Trophoblast cell (in vitro differentiated cells and primary cell): Measurements from ENCODE around the gene SLC4A3.

ENCODE experiments used
- DNase-seq, 2 donors: peaks; one replicate each; pipeline ENCODE4 v3.0.0-alpha.2; 2016
- H2AFZ ChIP-seq: 2 replicates; pipeline ENCODE4 v1.6.1; 2013; ENCODE audit warnings: low read length, moderate library complexity, mild to moderate bottlenecking; ENCODE audit not compliant: insufficient read depth, poor library complexity
- H2AK5ac ChIP-seq: 2 replicates; pipeline ENCODE4 v1.6.1; 2013; ENCODE audit warnings: mild to moderate bottlenecking, low read length
- H2BK120ac ChIP-seq: 2 replicates; pipeline ENCODE4 v1.6.1; 2013; ENCODE audit warnings: low read length, mild to moderate bottlenecking, moderate library complexity; ENCODE audit not compliant: insufficient read depth, poor library complexity
- H2BK12ac ChIP-seq: 2 replicates; pipeline ENCODE4 v1.6.1; 2013; ENCODE audit warnings: mild to moderate bottlenecking, low read length, moderate library complexity
- H2BK5ac ChIP-seq: 2 replicates; pipeline ENCODE4 v1.6.1; 2013; ENCODE audit warnings: low read length, low read depth, moderate library complexity, mild to moderate bottlenecking; ENCODE audit not compliant: poor library complexity
- H3K14ac ChIP-seq: 2 replicates; pipeline ENCODE4 v1.6.1; 2013; ENCODE audit warnings: mild to moderate bottlenecking, low read length
- H3K18ac ChIP-seq: 2 replicates; pipeline ENCODE4 v1.6.1; 2013; ENCODE audit warnings: mild to moderate bottlenecking, low read length
- H3K23ac ChIP-seq: 2 replicates; pipeline ENCODE4 v1.6.1; 2013; ENCODE audit warnings: low read length
- H3K27ac ChIP-seq: 2 replicates; pipeline ENCODE4 v1.5.1; 2013; ENCODE audit warnings: low read depth, mild to moderate bottlenecking, inconsistent platforms, low read length, moderate library complexity
- H3K27me3 ChIP-seq: 2 replicates; pipeline ENCODE4 v1.6.1; 2013; ENCODE audit warnings: inconsistent platforms, mild to moderate bottlenecking, low read length, moderate library complexity; ENCODE audit not compliant: insufficient read depth
- H3K36me3 ChIP-seq, 2 experiments: 1 replicate in 1 of 2; 2 replicates in 1 of 2; pipeline ENCODE4 v1.6.1; 2013; ENCODE audit warnings: low read length in 2 of 2, mild to moderate bottlenecking in 2 of 2, moderate library complexity in 1 of 2; ENCODE audit not compliant: insufficient read depth in 2 of 2, control insufficient read depth in 1 of 2
- H3K4ac ChIP-seq: 2 replicates; pipeline ENCODE4 v1.6.1; 2013; ENCODE audit warnings: low read depth, mild to moderate bottlenecking, low read length, moderate library complexity
- H3K4me1 ChIP-seq, 2 experiments: 1 replicate in 1 of 2; 2 replicates in 1 of 2; pipeline ENCODE4 v1.6.1; 2013; ENCODE audit warnings: low read length in 2 of 2, mild to moderate bottlenecking in 2 of 2, moderate library complexity in 1 of 2; ENCODE audit not compliant: insufficient read depth in 2 of 2, control insufficient read depth in 1 of 2
- H3K4me2 ChIP-seq: 2 replicates; pipeline ENCODE4 v1.6.1; 2013; ENCODE audit warnings: inconsistent platforms, mild to moderate bottlenecking, low read length, moderate library complexity
- H3K4me3 ChIP-seq: 2 replicates; pipeline ENCODE4 v1.5.1; 2013; ENCODE audit warnings: mild to moderate bottlenecking, low read depth, low read length, inconsistent platforms
- H3K79me1 ChIP-seq: one replicate; pipeline ENCODE4 v1.6.1; 2013; ENCODE audit warnings: low read length
- H3K79me2 ChIP-seq: 2 replicates; pipeline ENCODE4 v1.6.1; 2013; ENCODE audit warnings: low read length, mild to moderate bottlenecking; ENCODE audit not compliant: control insufficient read depth, insufficient read depth, poor library complexity
- H3K9ac ChIP-seq: 2 replicates; pipeline ENCODE4 v1.6.1; 2013; ENCODE audit warnings: mild to moderate bottlenecking, low read length
- H3K9me3 ChIP-seq: 2 replicates; pipeline ENCODE4 v1.6.1; 2013; ENCODE audit warnings: low read depth, mild to moderate bottlenecking, control low read depth, inconsistent platforms, low read length; ENCODE audit not compliant: insufficient read depth
- H4K12ac ChIP-seq: 2 replicates; pipeline ENCODE4 v1.6.1; 2013; ENCODE audit warnings: low read depth, mild to moderate bottlenecking, low read length, moderate library complexity
- H4K8ac ChIP-seq: 2 replicates; pipeline ENCODE4 v1.6.1; 2013; ENCODE audit warnings: low read depth, mild to moderate bottlenecking, low read length, moderate library complexity
- H4K91ac ChIP-seq: one replicate; pipeline ENCODE4 v1.6.1; 2013; ENCODE audit warnings: low read depth, mild to moderate bottlenecking, low read length, moderate library complexity
- WGBS: extraction: QIAGEN DNeasy Blood & Tissue Kit; methylation state at CpG from one replicate; pipeline ENCODE4 v1.1.7; 2013; ENCODE audit warnings: missing lambda C conversion rate; ENCODE audit not compliant: insufficient read length, insufficient coverage; ENCODE audit errors: extremely low coverage; 5-methylcytosine and 5-hydroxymethylcytosine counted together

SLC4A3 gene

GRCh38 chr2:219676586-219676985, 49.2 kb downstream of the SLC4A3 start:
- no peak overlapping the region for H3K4me2 ChIP-seq
- no peak overlapping the region for H3K9ac ChIP-seq
- no peak overlapping the region for H2AK5ac ChIP-seq
- H3K36me3 ChIP-seq: no peaks in the 10 kb centered on the region
- H2BK12ac ChIP-seq: no peak overlapping the region
- H3K79me2 ChIP-seq: no peaks in the 10 kb centered on the region
- no peak for DNase-seq
- no peak overlapping the region for H3K14ac ChIP-seq
- H3K79me1 ChIP-seq: peaks cover 1% of the 10 kb centered on the region
- no peak overlapping the region for H2BK120ac ChIP-seq
- H2AFZ ChIP-seq: no peak overlapping the region
- no peak overlapping the region for H3K18ac ChIP-seq
- no peak overlapping the region for H3K4ac ChIP-seq
- no peak overlapping the region for H2BK5ac ChIP-seq
- no peak overlapping the region for H3K23ac ChIP-seq
- H3K9me3 ChIP-seq: no peaks in the 10 kb centered on the region
- no peak overlapping the region for H4K12ac ChIP-seq
- WGBS: no CpG with 5 or more reads among the region's 1 CpG
- no peak overlapping the region for H3K4me3 ChIP-seq
- no peaks in the 10 kb centered on the region for H3K27me3 ChIP-seq
- no peak overlapping the region for H3K27ac ChIP-seq
- H4K8ac ChIP-seq: no peak overlapping the region
- H3K4me1 ChIP-seq: peaks cover 0 to 2% of the 10 kb centered on the region in 2 experiments
- no peak overlapping the region for H4K91ac ChIP-seq

- H4K12ac ChIP-seq: no peak overlapping the region
Observed at GRCh38 chr2:219679041-219679440, 51.6 kb downstream of the SLC4A3 start.

GRCh38 chr2:219679571-219679970, 52.1 kb downstream of the SLC4A3 start:
- Histone ChIP-seq H3K14ac (no peak overlapping the region), H3K4me2 (no peak overlapping the region), H3K4me3 (no peak overlapping the region), H3K4ac (no peak overlapping the region), H3K27me3 (no peaks in the 10 kb centered on the region), H3K9me3 (no peaks in the 10 kb centered on the region), H3K27ac (no peak overlapping the region), H3K79me1 (peaks cover 7% of the 10 kb centered on the region), H2AFZ (no peak overlapping the region), H3K4me1 (peaks cover 7 to 10% of the 10 kb centered on the region in 2 experiments), H3K18ac (no peak overlapping the region), H4K8ac (no peak overlapping the region), H4K91ac (no peak overlapping the region), H2BK5ac (no peak overlapping the region), H3K9ac (no peak overlapping the region), H2BK12ac (peak overlapping the region; percentile 13), H3K36me3 (no peaks in the 10 kb centered on the region), H2AK5ac (no peak overlapping the region), H3K23ac (no peak overlapping the region), H2BK120ac (no peak overlapping the region), H3K79me2 (no peaks in the 10 kb centered on the region), H4K12ac (no peak overlapping the region)
- no CpG with 5 or more reads among the region's 1 CpG for WGBS
- no peak for DNase-seq

More at GRCh38 chr2:219679041-219679440, 51.6 kb downstream of the SLC4A3 start:
- Histone ChIP-seq H2BK5ac (no peak overlapping the region), H3K4ac (no peak overlapping the region), H2AK5ac (no peak overlapping the region), H3K4me1 (peaks cover 7 to 10% of the 10 kb centered on the region in 2 experiments), H3K23ac (no peak overlapping the region), H2BK120ac (no peak overlapping the region), H3K18ac (no peak overlapping the region), H2AFZ (no peak overlapping the region), H3K14ac (no peak overlapping the region), H3K9ac (no peak overlapping the region), H4K8ac (no peak overlapping the region), H2BK12ac (no peak overlapping the region), H4K91ac (no peak overlapping the region), H3K79me1 (peaks cover 7% of the 10 kb centered on the region), H3K27me3 (no peaks in the 10 kb centered on the region), H3K4me3 (no peak overlapping the region), H3K79me2 (no peaks in the 10 kb centered on the region), H3K4me2 (no peak overlapping the region), H3K9me3 (no peaks in the 10 kb centered on the region), H3K36me3 (no peaks in the 10 kb centered on the region), H3K27ac (no peak overlapping the region)
- no CpG with 5 or more reads among the region's 3 CpGs for WGBS
- DNase-seq: no peak

- no peak overlapping the region for H4K8ac ChIP-seq
- no peaks in the 10 kb centered on the region for H3K36me3 ChIP-seq
- no peak overlapping the region for H3K9ac ChIP-seq
- peaks cover 19% of the 10 kb centered on the region for H3K79me1 ChIP-seq
- no peak overlapping the region for H3K4me2 ChIP-seq
- H3K23ac ChIP-seq: no peak overlapping the region
- H4K91ac ChIP-seq: no peak overlapping the region
- no peaks in the 10 kb centered on the region for H3K9me3 ChIP-seq
- no peak overlapping the region for H2AFZ ChIP-seq
- H3K4ac ChIP-seq: no peak overlapping the region
- H2BK120ac ChIP-seq: peak overlapping the region; percentile 13
- DNase-seq: no peak
- no peak overlapping the region for H4K12ac ChIP-seq
- no peak overlapping the region for H3K18ac ChIP-seq
- no peak overlapping the region for H3K14ac ChIP-seq
- WGBS: no CpG with 5 or more reads among the region's 4 CpGs
- peaks cover 13 to 18% of the 10 kb centered on the region in 2 experiments for H3K4me1 ChIP-seq
- H3K27me3 ChIP-seq: no peaks in the 10 kb centered on the region
- peaks cover 2% of the 10 kb centered on the region for H3K79me2 ChIP-seq
- H2AK5ac ChIP-seq: no peak overlapping the region
- no peak overlapping the region for H2BK5ac ChIP-seq
- no peak overlapping the region for H3K4me3 ChIP-seq
- H3K27ac ChIP-seq: no peak overlapping the region
- no peak overlapping the region for H2BK12ac ChIP-seq
Observed at GRCh38 chr2:219680958-219681693, 53.7 kb downstream of the SLC4A3 start.
